HG02852 (cell line): ENCODE measurements around the gene RNF144A.

Experiments used
- ATAC-seq: cut with Tn5 transposase; IDR thresholded peaks from one replicate; pipeline ENCODE4 v1.9.1; 2021; ENCODE audit warnings: mild to moderate bottlenecking, moderate library complexity; ENCODE audit not compliant: unreplicated experiment

RNF144A gene

DNA sequence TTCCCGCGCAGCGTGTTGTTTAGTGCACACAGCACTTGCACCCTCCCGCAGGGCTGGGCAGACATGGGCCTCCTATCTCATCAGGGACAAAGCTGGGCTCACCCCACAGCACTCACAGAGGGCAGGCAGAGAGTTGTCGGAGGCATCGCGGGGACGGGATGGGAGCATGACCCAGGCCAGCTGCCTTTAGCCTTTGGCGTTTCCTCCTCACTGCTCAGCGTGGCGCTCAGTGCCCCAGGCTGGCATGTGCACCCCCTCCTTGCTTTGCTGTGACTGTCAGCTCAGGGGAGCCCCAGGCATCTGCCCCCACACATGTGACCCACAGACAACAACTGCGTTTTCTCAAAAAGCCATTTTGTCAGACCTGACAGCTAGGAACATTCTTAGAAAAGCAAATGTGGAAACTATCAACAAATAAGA, 101.1 kb downstream of the RNF144A start:
- ATAC-seq: no peak

DNA sequence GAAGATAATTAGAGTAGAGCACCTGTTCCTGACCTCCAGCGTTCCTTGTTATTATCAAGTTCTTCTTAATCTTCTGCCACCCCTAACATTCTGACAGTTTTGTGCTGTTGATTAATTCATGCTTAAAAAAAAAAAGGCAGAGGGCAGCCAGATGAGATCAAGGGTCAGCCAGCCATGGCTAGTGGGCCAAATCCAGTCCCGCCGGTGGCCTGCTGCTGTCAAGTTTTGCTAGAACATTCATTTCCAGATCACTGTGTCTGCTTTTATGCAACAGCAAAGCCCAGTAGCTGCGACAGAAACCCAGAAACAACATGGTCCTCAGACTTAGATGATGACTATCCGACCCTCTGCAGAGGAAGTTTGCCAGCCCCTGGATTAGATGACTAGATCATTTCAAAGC, 101.6 kb downstream of the RNF144A start:
- ATAC-seq: no peak

DNA sequence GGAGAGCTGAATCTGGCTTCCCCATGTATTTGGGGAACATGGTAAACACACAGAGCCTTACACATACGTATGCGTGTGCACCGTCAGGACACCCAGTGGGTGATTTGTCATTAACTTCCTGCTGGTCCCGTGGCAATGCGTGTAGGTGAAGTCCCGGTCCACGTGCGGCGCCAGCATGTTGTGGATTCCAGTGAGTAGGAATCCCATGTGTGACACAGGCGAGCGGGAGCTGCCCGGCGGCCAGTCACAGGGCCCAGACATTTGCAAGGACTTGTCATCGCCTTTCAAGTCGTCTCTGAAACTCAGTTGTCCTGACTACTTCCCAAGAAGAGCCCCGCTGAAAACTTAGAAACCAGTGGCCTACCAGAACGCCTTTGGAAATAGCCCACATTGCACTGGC, 102.0 kb downstream of the RNF144A start:
- no peak for ATAC-seq

DNA sequence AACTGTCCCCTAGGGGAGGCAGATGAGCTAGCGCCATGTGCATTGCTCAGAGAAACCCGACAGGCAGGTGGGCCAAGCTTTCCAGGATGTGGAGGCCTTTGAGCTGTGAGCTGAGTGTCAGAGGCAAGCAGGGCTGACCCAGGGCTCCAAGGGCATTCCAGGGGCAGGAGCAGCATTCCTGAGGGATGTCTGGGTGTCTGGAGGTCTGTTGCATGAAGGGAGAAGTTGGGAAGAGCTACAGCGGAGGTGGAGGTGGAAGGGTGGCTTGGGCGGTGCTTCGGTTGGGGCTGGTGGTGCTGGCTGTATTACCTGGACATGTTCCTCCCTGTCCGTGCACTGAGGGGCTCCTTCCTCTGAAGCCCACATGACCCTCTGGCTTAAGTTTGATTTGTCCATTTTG, 102.8 kb downstream of the RNF144A start:
- ATAC-seq: no peak

DNA sequence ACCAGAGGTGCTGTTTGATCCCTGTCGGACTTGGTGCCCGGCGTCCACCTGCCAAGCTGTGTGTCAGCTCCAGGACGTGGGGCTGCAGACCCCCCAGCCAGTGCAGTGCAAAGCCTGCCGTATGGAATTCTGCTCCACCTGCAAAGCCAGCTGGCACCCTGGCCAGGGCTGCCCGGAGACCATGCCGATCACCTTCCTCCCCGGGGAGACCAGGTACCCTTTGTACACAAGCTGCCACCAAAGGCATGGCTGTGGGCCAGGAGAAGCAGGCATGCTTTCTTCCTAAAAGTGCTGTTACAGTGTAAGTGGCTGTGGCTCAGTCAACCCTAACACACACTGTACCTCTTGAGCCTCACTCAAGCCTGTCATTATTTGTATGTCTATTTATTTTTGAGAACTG, 103.3 kb downstream of the RNF144A start:
- no peak for ATAC-seq

DNA sequence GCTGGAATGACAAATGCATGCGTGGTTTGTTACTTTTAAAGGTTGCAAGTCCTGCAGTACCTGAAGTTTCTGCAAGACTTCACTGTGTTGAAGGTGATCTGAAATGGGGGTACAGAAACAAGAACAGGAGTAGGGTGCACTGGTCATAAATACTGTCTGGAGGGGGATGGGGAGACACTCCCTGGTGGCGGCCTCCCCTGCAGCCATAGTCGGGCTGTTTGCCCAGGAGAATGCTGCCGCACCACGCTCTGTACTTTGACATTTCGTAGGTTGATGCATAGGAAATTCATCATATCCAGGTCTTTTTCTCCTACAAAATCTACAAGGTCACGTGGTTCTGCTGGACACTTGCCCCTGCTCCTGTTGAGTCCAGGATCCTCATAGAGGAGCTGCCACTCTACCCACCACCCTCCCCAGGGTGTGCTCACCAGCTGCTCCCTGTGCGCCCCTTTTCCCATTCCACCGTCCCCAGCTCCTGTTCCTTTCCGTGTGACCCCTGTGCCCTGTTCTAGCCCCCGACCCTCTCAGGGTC, 103.8 kb downstream of the RNF144A start:
- no peak for ATAC-seq

DNA sequence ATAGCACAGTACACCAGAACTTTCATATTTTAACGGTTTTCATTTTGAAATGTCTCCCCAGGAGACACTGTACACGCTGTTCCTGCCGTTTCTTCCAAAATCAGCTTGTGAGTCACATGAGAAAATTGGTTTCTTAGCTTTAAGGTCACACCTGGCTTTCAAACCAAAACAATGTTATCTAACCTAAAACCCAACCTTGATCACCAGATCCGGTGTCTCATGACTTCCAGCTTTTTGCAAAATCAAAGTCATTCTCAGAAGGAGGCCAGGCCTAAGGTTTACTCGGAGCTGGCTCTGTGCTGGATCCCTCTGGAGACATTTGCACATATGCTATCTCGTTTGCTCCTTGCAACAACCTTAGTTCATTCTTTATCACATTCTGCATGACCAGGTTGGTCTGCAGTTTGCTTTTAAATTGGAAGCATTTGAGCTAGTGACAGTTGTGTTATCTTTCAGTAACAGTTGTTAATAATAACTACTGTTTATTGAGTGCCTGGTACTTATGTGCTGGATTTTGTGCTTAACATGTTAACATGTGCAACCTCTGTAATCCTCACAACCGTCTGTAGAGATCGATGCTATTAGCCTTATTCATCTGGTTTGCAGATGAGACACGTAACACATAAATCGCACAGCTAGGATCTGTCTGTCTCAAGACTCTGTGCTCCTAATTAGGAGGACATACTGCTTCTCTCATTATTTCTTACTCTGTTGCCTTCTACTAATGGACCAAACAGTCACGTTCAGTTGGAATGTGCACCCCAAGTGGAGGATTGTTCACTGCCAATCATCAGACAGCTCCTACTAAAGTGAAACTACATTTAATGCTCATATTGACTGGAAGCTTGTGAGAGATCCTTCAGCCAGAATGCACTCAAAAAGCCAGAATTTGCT, 105.5 kb downstream of the RNF144A start:
- ATAC-seq: no peak

DNA sequence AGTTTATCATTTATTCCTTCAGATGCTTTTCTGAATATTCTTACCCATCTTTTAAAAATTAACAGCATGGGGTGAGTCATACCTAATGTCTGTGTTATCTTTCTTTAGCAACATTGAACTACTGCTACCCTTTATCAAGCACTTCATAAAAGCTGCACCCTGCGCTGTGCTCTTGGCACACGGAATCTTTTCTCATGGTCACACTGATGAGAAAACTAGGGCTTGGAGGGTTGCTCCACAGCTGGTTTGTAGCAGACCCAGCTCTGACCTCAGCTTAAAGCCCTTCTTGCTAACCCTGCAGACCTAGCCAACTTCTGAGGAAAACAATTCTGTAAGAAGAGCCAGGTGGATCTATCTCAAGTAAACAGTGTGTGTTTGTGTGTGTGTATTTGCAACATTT, 106.3 kb downstream of the RNF144A start:
- no peak for ATAC-seq

DNA sequence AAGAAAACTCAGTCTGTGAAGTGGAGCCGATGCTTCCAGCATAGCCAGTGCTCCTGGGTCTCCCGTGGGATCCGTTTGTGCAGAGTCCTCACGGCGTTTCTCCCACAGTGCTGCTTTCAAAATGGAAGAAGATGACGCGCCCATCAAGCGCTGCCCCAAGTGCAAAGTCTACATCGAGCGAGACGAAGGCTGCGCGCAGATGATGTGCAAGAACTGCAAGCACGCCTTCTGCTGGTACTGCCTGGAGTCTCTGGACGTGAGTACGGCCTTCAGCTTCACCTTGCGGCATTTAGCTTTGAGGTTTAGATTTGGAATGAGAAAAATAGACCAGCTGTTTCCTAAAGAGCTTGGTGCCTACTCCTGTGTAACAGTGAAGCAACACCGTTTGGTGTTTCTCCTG, 107.0 kb downstream of the RNF144A start:
- ATAC-seq: no peak

DNA sequence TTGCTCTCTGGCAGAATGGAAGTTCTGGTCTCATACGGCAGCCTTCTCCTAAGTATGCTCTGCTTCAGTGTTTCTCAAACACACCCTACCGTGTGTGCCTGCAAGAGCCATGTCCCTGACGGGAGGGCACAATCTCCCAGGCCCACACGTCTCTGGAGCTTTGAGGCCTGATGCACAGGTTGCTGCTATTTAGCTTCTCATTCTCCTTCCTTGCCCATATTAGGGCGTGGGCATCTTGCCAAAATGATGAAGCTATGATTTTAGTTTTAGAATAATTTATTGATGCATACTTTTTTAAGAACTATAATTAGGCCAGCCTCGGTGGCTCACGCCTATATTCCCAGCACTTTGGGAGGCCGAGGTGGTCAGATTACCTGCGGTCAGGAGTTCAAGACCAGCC, 107.9 kb downstream of the RNF144A start:
- ATAC-seq: no peak

DNA sequence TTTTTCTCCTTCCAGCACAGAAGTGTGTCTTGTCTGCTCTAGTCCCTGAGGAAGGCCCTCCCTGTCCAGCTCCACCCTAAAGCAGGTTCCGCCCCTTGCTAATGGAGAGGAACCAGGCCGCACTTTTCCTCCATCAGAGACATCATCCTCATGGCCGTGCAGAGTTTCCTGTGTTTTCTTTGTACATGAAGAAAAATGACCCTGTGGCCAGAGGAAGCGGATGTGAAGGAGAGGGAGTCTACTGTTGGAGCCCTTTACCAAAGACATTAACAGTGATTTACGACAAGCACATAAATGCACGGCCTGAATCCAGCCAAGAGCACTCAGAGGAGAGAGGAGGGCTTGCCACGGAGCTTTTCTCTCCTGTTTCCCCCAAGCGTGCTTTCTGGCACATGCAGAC, 109.5 kb downstream of the RNF144A start:
- no peak for ATAC-seq

DNA sequence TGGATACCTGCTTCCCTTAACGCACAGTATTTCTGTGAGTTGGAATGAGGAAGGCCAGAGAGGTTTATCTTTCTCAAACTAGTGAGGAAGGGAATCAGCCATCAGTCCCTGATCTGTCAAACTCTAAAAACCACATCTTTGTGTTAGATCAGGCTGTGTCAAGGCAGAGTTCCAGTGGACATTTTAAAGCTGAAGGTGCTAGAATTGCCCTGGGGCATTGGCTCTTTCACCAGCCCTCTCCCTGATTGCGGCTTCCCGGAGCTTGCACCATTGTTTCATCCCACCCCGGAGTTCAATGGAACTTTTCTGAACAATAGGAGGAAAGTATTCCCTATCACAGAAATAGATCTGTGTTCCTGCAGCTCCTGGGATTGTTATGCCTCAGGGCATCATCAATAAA, 110.2 kb downstream of the RNF144A start:
- no peak for ATAC-seq

DNA sequence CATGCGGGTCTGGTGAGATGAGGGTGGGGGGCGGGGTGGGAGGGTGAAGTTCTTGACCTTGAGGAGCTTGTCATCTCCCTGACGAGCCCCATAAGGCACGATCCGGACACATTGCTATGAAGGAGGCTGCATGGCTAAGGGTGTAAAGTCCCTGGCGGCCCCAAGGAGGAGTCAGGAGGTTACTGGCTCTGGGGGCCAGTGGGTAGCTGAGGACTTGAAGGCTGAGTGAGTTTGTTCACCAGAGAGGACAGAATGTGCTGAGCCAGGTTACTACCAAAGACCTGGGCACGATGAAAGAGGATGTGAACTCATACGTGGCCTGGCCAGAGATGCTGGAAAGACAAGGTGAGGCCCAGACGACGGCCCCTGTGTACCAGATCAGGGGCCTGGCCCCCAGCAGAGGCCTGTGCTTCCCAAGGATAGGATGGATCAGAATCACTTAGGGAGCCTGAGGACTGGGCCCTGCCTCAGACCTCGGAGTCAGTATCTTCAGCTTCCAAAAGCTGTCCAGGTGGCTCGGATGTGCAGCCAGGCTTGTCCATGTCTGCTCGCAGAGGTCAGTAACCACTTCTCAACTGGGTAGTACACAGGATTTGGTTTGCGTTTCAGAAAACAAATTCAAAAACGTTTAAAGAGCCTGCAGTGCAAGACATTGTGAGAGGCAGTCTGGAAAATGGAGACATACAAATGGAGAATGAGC, 110.9 kb downstream of the RNF144A start:
- ATAC-seq: no peak

DNA sequence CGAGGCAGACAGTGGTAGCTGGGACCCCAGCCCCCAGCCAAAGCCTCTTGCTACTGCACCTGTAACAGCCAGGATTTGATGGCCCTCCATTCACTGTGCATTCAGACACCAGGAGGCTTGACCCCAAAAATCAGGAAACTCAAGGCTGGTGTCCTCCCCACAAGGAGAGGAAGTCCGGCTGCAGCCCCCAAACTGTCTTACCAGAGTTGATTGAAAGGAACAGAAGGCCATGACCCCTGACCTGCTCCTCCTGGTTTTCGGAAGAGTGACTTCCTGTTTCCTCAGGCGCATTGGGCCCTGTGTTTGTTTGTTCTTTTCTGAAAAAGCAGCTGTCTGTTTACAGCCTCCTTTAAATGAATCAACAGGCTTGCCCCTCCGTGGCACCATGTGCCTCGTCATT, 111.6 kb downstream of the RNF144A start:
- ATAC-seq: no peak

DNA sequence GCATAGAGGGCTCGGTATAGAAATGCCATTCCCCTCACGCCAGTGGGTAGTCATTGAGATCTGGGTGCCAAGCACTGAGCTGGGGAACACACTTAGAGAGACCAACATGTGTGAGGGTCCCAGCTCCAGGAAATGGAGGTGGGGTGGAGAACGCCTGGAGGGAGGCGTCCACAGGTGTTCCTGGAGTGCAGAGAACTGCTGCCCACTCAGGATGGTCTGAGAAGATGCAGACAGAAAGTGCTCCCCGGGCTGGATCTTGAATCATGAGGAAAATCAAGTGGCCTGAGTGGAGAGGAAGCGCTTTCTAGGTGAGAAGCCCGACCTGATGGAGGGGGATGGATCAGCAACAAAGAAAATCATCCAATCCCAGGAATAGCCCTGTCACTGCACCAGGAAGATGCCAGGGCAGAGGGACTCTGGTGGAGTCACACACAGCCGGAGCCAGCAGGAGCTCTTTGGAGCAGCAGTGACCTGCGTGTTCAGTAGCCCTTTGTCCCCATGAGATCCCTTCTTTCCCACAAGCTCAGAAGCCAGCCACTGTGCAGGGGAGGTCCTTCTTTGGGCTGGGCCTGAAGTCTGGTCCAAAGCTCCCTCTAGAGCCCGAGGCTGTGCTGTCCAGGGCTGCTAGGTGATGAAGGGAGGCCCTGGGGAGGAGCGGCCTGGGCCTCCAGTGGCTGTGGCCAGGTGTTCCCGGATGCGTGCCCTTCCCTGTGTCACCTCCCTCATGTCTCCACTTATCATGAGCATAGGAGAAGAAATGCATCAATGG, 112.3 kb downstream of the RNF144A start:
- no peak for ATAC-seq

DNA sequence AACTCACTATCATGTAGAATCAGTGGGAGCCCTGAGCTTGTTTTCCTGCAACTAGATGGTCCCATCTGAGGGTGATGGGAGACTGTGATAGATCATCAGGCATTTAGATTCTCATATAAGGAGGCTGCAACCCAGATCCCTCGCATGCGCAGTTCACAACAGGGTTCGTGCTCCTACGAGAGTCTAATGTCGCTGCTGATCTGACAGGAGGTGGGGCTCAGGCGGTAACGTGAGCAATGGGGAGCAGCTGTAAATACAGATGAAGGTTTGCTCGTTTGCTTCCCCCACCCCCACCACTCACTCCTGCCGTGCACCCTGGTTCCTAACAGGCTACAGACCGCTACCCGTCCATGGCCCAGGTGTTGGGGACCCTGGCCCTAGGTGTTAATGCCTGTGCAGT, 113.6 kb downstream of the RNF144A start:
- ATAC-seq: no peak

DNA sequence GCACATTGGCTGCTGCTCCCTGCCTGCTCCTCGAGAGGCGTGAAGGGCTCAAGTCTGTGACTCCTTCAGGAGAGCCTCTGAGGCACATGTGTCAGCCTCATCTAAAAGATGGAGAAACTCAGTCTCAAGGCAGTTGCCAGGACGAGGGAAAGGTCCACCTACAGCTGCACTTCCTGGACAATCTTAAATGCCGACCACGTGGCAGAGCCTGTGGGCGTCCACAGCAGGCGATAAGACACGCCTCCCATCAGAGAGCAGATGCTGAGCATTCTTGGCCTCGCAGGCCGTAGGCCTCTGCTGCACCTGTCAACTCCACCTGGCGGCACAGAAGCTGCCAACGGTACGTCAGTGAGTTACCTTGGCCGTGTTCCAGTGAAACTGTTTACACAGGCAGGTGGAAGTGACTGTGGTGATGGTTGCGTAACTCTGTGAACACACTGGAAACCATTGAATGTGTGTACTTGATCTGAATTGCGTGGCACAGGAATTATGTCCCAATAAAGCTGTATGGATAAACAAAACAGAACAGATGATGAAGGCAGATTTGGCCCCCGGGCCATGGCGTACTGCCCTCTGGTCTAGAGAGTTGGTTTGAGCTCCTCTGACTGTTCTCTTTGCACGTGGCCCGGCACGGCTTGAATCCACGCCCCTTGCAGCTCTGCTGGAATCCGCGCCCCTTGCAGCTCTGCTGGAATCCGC, 114.5 kb downstream of the RNF144A start:
- no peak for ATAC-seq

DNA sequence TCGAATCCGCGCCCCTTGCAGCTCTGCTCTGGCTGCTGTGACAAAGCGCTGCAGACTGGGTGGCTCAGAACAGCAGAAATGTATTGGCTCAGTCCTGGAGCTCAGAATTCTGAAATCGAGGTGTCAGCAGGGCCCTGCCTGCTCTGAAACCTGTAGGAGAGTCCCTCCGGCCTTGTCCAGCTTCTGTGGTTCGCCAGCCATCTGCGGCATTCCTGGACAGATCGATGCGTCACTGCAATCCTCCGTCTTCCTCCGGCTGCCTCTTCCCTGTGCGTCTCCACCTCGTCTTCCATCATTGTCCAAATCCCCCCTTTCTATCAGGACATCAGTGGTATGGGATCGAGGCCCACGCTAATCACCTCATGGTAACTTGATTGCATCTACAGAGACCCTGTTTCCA, 115.2 kb downstream of the RNF144A start:
- no peak for ATAC-seq

DNA sequence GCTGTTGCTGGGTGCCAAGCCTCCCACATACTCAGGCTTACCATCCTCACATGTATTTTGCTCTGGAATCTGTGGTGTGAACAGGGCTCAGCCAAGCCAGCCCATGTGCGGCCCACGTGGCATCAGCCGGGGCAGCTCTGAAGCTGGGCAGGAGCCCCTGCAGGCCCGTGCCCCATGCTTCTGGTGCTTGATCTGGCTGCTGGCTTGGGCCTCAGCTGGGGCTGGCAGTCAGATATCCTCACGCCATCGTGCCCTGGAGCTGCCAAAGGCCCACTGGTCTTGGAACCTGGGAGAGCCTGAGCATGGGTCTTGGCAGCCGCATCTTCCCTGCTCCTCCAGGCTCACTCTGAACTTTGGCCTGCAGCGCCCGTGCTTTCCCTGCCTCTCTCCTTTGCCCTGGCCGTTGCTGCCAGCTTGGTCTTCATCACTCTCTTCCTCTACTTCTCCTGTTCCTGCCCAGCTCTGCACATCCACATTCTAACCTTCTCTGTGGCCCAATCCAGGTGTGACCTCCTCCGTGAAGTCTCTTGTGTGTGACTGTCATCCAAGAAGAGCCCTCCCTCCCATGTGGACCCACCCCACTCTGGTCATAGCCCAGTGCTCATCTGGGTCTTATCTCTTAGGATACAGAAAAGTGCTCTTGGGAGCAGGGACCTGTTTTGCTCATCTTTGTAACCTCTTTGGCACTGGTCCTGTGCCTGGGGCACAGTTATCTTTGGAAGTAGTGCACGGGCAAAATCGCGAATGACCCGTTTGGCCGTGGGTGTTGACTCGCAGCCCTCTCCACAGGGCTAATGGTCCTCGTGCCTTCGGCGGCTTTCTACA, 116.1 kb downstream of the RNF144A start:
- no peak for ATAC-seq

DNA sequence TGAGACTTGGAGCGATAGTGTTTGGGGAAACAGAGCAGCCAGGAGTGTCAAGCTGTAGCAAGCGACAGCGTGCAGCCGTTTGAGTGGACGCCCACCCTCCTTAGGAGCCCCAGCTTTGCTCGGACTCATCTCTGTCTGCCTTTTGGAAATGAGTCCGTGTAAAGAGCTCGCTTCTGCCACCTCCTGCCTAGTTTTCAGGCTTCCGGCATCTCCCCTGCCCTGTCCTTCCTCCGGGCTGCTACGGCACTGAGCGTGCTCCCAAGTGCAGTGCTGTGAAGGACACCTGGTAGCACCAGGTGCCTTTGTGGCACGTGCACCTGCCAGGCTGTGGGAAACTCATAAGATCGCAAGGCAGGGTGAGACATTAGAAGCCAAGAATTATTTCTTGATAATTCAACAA, 117.1 kb downstream of the RNF144A start:
- no peak for ATAC-seq
